NCI-H460 (cell line): ENCODE results near the gene TMED4. TPM values are rescaled to one million over a fixed set of nuclear protein-coding genes. Genes with fewer than 3 reads are reported as not detected.

Experiments used
- DNase-seq: peaks from one replicate; pipeline ENCODE4 v3.0.0-alpha.2; 2016; ENCODE audit warnings: low read depth; ENCODE audit errors: extremely low read depth
- polyA plus RNA-seq: library from polyadenylated mRNA; depleted of rRNA; stranded (reverse); fragments of >200 nt; gene quantifications from 2 replicates; pipeline ENCODE4 v1.2.3, GENCODE V29; 2014; cell fraction: nucleus; rRNA removed
- total RNA-seq: library from RNA; depleted of rRNA; stranded (reverse); fragments of >200 nt; shearing (Covaris generic); gene quantifications from 2 replicates; pipeline ENCODE4 v1.2.3, GENCODE V29; 2014; rRNA removed

TMED4 gene
- 129 and 135 TPM in 2 replicates for total RNA-seq
- 215 and 276 TPM in 2 replicates for polyA plus RNA-seq

- peak; percentile 99 for DNase-seq
These were observed at the start of gene TMED4 for GRCh38 chr7:44581879-44582603. TSS of gene TMED4 (minus strand) at chr7:44582231. CDS start at chr7:44582206, 25 bp downstream.

- no peak for DNase-seq
These were observed 49.6 kb upstream of the TMED4 start for GRCh38 chr7:44631458-44632115.

GRCh38 chr7:44630792-44631457, 48.9 kb upstream of the TMED4 start:
- no peak for DNase-seq

GRCh38 chr7:44629829-44630522, 47.9 kb upstream of the TMED4 start:
- DNase-seq = no peak

- no peak for DNase-seq
These were observed 44.6 kb upstream of the TMED4 start for GRCh38 chr7:44626620-44627019.

GRCh38 chr7:44625526-44626471, 43.8 kb upstream of the TMED4 start:
- DNase-seq = no peak

- no peak for DNase-seq
These were observed 42.3 kb upstream of the TMED4 start for GRCh38 chr7:44624318-44624717.

GRCh38 chr7:44622342-44623151, 40.5 kb upstream of the TMED4 start:
- no peak for DNase-seq

GRCh38 chr7:44621750-44622103, 39.7 kb upstream of the TMED4 start:
- no peak for DNase-seq

GRCh38 chr7:44621034-44621749, 39.2 kb upstream of the TMED4 start:
- no peak for DNase-seq

- no peak for DNase-seq
These were observed 36.7 kb upstream of the TMED4 start for GRCh38 chr7:44618753-44619152.

- DNase-seq = no peak
These were observed 36.0 kb upstream of the TMED4 start for GRCh38 chr7:44618045-44618444.

GRCh38 chr7:44617225-44617890, 35.3 kb upstream of the TMED4 start:
- DNase-seq = no peak

GRCh38 chr7:44616545-44616944, 34.5 kb upstream of the TMED4 start:
- DNase-seq = no peak

GRCh38 chr7:44615793-44616192, 33.8 kb upstream of the TMED4 start:
- no peak for DNase-seq

- DNase-seq = no peak
These were observed 33.1 kb upstream of the TMED4 start for GRCh38 chr7:44615149-44615611.

- no peak for DNase-seq
These were observed 27.8 kb upstream of the TMED4 start for GRCh38 chr7:44609829-44610228.
